B cell (primary cell): Measurements from ENCODE around the gene IL1RL2.

Source experiments
- CTCF ChIP-seq: fragments of 200-600 bp; IDR thresholded peaks from one replicate; pipeline ENCODE4 v1.8.0; 2022; ENCODE audit warnings: antibody characterized with exemption, mild to moderate bottlenecking
- EZH2 ChIP-seq: IDR thresholded peaks from 2 replicates; pipeline ENCODE4 v1.6.1; 2012; ENCODE audit warnings: borderline replicate concordance, low read depth, mild to moderate bottlenecking, moderate library complexity, low read length; ENCODE audit not compliant: insufficient read depth, poor library complexity, severe bottlenecking

- TF ChIP-seq EZH2 (no peak), CTCF (no peak)
Observed at GRCh38 chr2:102256874-102257462, 70.1 kb downstream of the IL1RL2 start.
